ENCODE measurements around the gene SRM.
"Not testable (repeated sequence)": the region's sequence is repeated elsewhere in the genome, so short reads cannot be mapped to it uniquely, and the experiment has no call there.

Gene SRM

GRCh38 chr1:11059968-11060830 is at the start of gene SRM:
Gene SRM (minus strand): TSS chr1:11060018. CDS start chr1:11059943, 75 bp downstream.
- peak; percentile 26 for DNase-seq

- no peak for DNase-seq
Measured at GRCh38 chr1:11109047-11109760, 49.4 kb upstream of the SRM start.

- no peak for DNase-seq
Measured at GRCh38 chr1:11107599-11107998, 47.8 kb upstream of the SRM start.

- no peak for DNase-seq
Measured at GRCh38 chr1:11105586-11105985, 45.8 kb upstream of the SRM start.

- no peak for DNase-seq
Measured at GRCh38 chr1:11101347-11101746, 41.5 kb upstream of the SRM start.

- DNase-seq, result not testable (repeated sequence)
Measured at GRCh38 chr1:11100806-11101205, 41.0 kb upstream of the SRM start.

- DNase-seq, result no peak
Measured at GRCh38 chr1:11100149-11100493, 40.3 kb upstream of the SRM start.

GRCh38 chr1:11099310-11100148 is 39.7 kb upstream of the SRM start, which contains the start of gene EXOSC10:
Gene EXOSC10 (minus strand): TSS chr1:11099869. CDS start chr1:11099831, 38 bp downstream.
- DNase-seq, result no peak

- DNase-seq, result no peak
Measured at GRCh38 chr1:11098931-11099309, 39.1 kb upstream of the SRM start.

GRCh38 chr1:11083784-11084183 is 24.0 kb upstream of the SRM start:
- not testable (repeated sequence) for DNase-seq

- DNase-seq, result no peak
Measured at GRCh38 chr1:11080931-11081330, 21.1 kb upstream of the SRM start.

- no peak for DNase-seq
Measured at GRCh38 chr1:11078631-11079030, 18.8 kb upstream of the SRM start.

GRCh38 chr1:11073398-11073797 is 13.6 kb upstream of the SRM start:
- not testable (repeated sequence) for DNase-seq

- DNase-seq, result no peak
Measured at GRCh38 chr1:11072216-11072917, 12.5 kb upstream of the SRM start.

GRCh38 chr1:11071463-11072215 is 11.8 kb upstream of the SRM start:
- no peak for DNase-seq

- no peak for DNase-seq
Measured at GRCh38 chr1:11070876-11071275, 11.1 kb upstream of the SRM start.

GRCh38 chr1:11068600-11069473 is 9.0 kb upstream of the SRM start:
- no peak for DNase-seq

- no peak for DNase-seq
Measured at GRCh38 chr1:11067716-11068599, 8.1 kb upstream of the SRM start.

GRCh38 chr1:11065796-11066195 is 6.0 kb upstream of the SRM start:
- DNase-seq, result no peak

- DNase-seq, result no peak
Measured at GRCh38 chr1:11064942-11065341, 5.1 kb upstream of the SRM start.
